ENCODE data around the gene DTX2.
"Not testable (repeated sequence)": the region's sequence is repeated elsewhere in the genome, so short reads cannot be mapped to it uniquely, and the experiment has no call there.

DTX2 gene

DNA sequence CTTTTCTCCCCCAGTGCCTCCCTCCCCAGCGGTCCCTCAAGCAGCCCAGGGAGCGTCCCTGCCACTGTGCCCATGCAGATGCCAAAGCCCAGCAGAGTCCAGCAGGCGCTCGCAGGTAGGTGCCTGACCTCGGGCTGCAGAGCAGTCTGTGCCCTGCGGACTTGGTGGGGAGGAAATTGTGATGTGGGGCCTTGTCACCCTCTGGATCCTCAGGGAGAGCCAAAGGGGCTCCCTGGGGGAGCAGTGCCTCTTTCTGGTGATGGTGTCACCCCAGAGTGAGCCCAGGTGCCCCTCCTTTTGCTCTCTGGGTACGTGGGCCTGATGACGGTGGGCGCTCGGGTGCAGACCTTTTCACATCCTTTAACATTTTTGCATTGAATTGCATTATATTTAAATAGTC is 30.6 kb downstream of the DTX2 start:
- DNase-seq (ENCODE audit: low spot score) = not testable (repeated sequence)

- not testable (repeated sequence) for DNase-seq (ENCODE audit: low spot score)
Measured at GRCh38 chr7:76495717-76496116, 34.2 kb downstream of the DTX2 start.

DNA sequence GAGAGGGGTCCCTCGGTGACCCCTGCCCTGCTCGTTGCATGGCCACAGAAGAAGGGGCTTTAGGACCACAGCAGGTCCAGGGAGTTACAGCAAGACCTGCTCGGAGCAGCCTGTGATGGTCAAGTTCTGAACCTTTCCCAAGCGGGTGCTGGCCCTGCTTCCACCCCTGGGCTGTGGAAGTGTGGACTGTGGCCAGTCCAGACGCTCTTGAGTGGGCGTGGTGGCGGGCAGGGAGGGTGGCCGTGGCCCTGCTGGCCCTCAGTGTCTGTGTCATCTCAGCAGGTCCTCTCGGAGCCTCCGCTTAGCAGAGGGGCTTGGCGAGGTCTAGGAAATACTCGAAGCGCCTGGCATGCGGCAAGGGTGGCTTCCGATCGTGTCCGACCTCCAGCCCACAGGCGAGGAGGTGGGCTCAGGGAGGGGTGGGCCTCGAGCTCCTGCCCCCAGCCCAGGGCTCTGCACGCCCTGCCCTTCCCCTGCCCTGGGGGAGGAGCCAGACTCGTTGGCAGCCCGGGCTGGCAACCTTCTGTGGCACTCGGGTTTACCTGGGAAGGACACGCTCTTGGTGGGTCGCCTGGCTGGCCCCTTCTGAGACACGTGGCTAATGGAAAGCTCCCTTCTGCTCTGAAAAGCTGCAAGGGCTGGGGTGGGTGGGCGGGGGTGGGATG is 36.5 kb downstream of the DTX2 start:
- not testable (repeated sequence) for DNase-seq (ENCODE audit: low spot score)

- DNase-seq (ENCODE audit: low spot score) = not testable (repeated sequence)
Measured at GRCh38 chr7:76498583-76499200, 37.2 kb downstream of the DTX2 start.

- DNase-seq (ENCODE audit: low spot score) = not testable (repeated sequence)
Measured at GRCh38 chr7:76499201-76499923, 37.9 kb downstream of the DTX2 start.

GRCh38 chr7:76499924-76500241 is 38.4 kb downstream of the DTX2 start:
- not testable (repeated sequence) for DNase-seq (ENCODE audit: low spot score)

- DNase-seq (ENCODE audit: low spot score) = not testable (repeated sequence)
Measured at GRCh38 chr7:76502224-76502623, 40.7 kb downstream of the DTX2 start.

GRCh38 chr7:76502836-76503235 is 41.3 kb downstream of the DTX2 start:
- not testable (repeated sequence) for DNase-seq (ENCODE audit: low spot score)

DNA sequence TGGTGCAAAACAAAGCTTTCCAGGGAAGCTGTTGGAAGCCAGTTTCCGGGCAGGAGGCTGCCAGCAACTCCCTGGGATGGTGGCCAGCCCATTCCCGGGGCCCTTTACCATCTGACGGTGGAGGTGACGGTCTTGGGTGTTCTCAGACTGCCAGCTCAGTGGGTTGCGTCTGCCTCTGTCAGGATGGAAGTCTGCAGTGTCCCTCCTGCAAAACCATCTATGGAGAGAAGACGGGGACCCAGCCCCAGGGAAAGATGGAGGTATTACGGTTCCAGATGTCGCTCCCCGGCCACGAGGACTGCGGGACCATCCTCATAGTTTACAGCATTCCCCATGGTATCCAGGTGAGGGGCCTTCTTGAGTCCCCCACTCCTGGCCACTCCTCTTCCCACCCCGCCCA is 41.7 kb downstream of the DTX2 start:
- not testable (repeated sequence) for DNase-seq (ENCODE audit: low spot score)

- DNase-seq (ENCODE audit: low spot score) = not testable (repeated sequence)
Measured at GRCh38 chr7:76504351-76505167, 43.0 kb downstream of the DTX2 start.

DNA sequence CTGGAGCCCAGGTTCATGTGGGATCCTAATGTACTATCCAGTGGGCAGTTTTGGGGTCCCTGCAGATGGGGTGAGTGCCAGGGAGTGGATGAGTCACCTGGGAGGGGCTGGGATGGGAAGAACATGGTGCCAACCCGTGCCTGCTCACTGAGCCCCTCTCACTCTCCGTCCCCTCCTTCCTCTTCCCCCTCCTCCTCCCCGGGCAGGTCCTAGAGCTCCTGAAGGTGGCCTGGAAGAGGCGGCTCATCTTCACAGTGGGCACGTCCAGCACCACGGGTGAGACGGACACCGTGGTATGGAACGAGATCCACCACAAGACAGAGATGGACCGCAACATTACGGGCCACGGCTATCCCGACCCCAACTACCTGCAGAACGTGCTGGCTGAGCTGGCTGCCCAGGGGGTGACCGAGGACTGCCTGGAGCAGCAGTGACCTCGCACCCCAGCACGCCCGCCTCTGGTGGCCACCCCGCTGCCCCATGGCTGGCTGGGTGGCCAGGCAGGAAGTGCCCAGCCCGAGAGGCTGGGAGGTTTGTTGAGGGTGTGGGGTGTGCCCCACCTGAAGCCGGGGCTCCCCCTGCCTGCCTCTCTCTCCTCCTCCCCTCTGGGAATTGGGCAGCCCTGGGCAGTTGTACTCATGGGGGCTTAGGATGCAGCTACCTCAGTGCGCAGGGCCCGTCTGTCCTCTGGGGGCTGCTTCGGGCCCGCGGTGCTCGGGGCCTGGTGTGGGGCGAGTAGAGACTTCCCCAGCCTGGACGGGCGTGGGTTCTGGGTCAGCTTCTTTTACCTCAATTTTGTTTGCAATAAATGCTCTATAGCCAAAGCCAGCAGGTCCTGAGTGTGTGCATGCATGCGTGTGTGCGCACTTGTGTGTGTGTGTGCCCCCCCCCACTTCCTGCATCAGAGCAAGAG is 43.9 kb downstream of the DTX2 start:
- DNase-seq (ENCODE audit: low spot score) = no peak

DNA sequence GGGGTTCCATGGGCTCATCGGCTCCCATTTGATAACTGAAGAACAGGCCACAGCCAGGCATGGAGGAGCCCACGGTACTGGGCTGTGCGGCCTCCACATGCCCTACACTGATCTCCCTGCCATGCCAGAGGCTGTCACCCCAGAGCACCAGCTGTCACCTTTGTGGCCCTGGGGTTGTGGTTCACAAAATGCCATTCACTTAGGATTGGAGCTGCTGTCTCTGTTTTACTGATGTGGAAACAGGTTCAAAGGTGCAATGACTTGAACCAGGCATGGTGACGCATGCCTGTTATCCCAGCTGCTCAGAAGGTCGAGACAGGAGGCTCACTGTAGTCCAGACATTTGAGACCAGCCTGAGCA is 44.6 kb downstream of the DTX2 start:
- no peak for DNase-seq (ENCODE audit: low spot score)

DNA sequence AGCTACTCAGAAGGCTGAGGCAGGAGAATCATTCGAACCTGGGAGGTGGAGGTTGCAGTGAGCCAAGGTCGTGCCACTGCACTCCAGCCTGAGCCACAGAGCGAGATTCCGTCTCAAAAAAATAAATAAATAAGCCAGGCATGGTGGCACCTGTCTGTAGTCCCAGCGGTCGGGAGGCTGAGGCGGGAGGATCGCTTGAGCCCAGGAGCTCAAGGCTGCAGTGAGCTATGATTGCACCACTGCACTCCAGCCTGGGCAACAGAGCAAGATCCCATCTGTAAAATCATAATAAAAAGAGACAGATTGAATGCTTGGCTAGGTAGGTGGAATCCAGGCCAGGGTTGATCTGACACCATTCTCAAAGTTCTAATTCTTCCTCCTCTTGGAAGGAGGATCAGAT is 45.1 kb downstream of the DTX2 start:
- not testable (repeated sequence) for DNase-seq (ENCODE audit: low spot score)

GRCh38 chr7:76507723-76508406 is 46.4 kb downstream of the DTX2 start:
- no peak for DNase-seq (ENCODE audit: low spot score)

DNA sequence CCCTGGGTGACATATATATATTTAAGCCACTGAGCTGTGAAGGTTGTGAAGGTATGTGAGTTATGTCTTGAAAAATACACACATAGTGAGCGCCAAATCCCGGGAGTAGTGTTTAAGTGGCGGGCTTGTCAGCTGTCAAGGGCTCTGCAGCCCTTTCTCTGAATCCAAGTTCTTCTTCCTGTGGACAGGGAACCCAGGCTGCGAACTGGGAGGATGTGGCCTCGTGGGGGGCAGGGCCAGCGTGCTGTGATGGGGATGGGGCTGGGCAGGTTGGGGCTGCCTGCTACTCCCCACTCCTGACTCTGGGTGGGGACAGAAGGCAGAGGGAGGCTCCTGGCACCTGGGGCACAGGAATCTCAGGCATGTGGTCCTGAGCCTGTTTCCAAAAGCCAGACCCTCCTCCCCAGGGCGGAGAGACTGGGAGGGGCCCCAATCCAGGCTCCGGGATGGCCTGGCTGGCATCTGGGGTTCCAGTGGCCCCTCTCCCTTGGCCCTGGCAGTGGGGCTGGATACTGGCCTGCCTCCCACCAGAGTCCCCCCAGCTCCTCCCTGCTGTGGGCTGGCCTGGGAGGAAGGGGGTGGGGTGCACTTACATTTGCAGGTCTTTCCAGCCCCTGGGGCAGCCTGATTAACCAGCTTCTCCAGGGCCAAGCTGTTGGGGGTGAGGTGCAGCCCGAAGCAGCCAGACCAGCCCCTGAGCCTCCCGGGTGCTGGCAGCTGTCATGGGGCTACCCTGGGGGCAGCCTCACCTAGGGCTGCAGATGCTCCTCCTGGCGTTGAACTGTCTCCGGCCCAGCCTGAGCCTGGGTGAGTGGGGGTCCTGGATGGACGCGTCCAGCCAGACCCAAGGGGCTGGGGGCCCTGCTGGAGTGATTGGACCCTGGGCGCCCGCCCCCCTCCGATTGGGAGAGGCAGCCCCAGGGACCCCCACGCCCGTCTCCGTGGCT is 48.7 kb downstream of the DTX2 start, which contains the start of gene UPK3B:
Gene UPK3B, plus strand, starts transcription at position 622 of the 947 bp plus-strand sequence. Its CDS starts 101 bp downstream, at position 723.
- no peak for DNase-seq (ENCODE audit: low spot score)

DNA sequence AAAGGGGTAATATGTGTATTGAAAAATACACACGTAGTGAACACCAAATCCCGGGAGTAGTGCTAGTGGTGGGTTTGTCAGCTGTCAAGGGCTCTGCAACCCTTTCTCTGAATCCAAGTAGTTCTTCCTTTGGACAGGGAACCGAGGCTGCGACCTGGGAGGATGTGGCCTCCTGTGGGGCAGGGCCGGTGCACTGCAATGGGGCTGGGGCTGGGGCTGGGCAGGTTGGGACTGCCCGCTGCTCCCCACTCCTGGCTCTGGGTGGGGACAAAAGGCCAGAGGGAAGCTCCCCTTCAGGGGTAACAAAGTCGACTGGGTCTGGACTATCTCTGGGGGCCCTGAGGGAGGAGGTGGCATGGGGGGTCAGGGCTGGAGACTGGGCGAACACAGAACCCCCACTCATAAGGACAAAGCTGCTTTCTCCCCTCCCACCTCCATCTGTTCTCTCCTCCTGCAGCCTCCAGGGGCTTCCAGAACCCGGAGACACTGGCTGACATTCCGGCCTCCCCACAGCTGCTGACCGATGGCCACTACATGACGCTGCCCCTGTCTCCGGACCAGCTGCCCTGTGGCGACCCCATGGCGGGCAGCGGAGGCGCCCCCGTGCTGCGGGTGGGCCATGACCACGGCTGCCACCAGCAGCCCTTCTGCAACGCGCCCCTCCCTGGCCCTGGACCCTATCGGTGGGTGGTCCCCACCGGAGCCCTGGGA is 49.8 kb downstream of the DTX2 start:
- DNase-seq (ENCODE audit: low spot score) = not testable (repeated sequence)

GRCh38 chr7:76511911-76512885 is 50.7 kb downstream of the DTX2 start:
- DNase-seq (ENCODE audit: low spot score) = not testable (repeated sequence)

Measured in HuH-7 (cell line).